DND-41 (cell line): Measurements from ENCODE around the gene SALL1.

Experiments
- ATAC-seq: fragments of 200-7000 bp; cut with Tn5 transposase; 3 replicates; pipeline ENCODE4 v1.9.1; 2021; ENCODE audit warnings: low read depth; ENCODE audit not compliant: insufficient read depth
- DNase-seq: peaks from one replicate; pipeline ENCODE4 v3.0.0-alpha.2; 2020
- H2AFZ ChIP-seq: 2 replicates; pipeline ENCODE4 v1.6.0; 2012; ENCODE audit warnings: low read depth, low read length
- H3K27ac ChIP-seq: 2 replicates; pipeline ENCODE4 v1.5.1; 2012; ENCODE audit warnings: low read length, inconsistent platforms
- H3K27me3 ChIP-seq: fragments of 200-600 bp; sonication (generic); 2 replicates; pipeline ENCODE4 v1.6.0; 2012; ENCODE audit warnings: low read length, mild to moderate bottlenecking, inconsistent platforms; ENCODE audit not compliant: insufficient read depth, poor library complexity
- H3K36me3 ChIP-seq: 2 replicates; pipeline ENCODE4 v1.5.1; 2012; ENCODE audit warnings: low read length, inconsistent platforms; ENCODE audit not compliant: insufficient read depth
- H3K4me1 ChIP-seq: 2 replicates; pipeline ENCODE4 v1.5.1; 2012; ENCODE audit warnings: mild to moderate bottlenecking, low read length; ENCODE audit not compliant: insufficient read depth
- H3K4me2 ChIP-seq: 2 replicates; pipeline ENCODE4 v1.6.0; 2012; ENCODE audit warnings: mild to moderate bottlenecking, moderate library complexity, low read length, inconsistent platforms; ENCODE audit not compliant: insufficient read depth
- H3K4me3 ChIP-seq, 2 experiments: fragments of 200-600 bp in 1 of 2; shearing (Covaris generic) in 1 of 2; 2 replicates each; pipeline ENCODE4 v1.5.1; 2012 to 2016; ENCODE audit warnings: inconsistent platforms in 2 of 2, low read length in 2 of 2, mild to moderate bottlenecking in 2 of 2, low read depth in 1 of 2, moderate library complexity in 1 of 2
- H3K79me2 ChIP-seq: 2 replicates; pipeline ENCODE4 v1.6.0; 2012; ENCODE audit warnings: low read length, inconsistent platforms; ENCODE audit not compliant: insufficient read depth
- H3K9ac ChIP-seq: 2 replicates; pipeline ENCODE4 v1.6.0; 2012; ENCODE audit warnings: low read depth, mild to moderate bottlenecking, inconsistent platforms, low read length, moderate library complexity
- H3K9me3 ChIP-seq: 2 replicates; pipeline ENCODE4 v1.5.1; 2012; ENCODE audit warnings: low read length, moderate library complexity, mild to moderate bottlenecking, inconsistent platforms; ENCODE audit not compliant: insufficient read depth, severe bottlenecking
- H4K20me1 ChIP-seq: 2 replicates; pipeline ENCODE4 v1.6.0; 2012; ENCODE audit warnings: low read length; ENCODE audit not compliant: insufficient read depth
- CTCF ChIP-seq: IDR thresholded peaks from 2 replicates; pipeline ENCODE4 v1.5.1; 2012; ENCODE audit warnings: borderline replicate concordance, low read length, moderate library complexity, mild to moderate bottlenecking; ENCODE audit not compliant: poor library complexity, severe bottlenecking; ENCODE audit errors: extremely low read depth
- EZH2 ChIP-seq: IDR thresholded peaks from 3 replicates; pipeline ENCODE4 v1.6.1; 2012; ENCODE audit warnings: borderline replicate concordance, low read depth, mild to moderate bottlenecking, moderate library complexity, low read length, inconsistent platforms; ENCODE audit not compliant: severe bottlenecking

The SALL1 gene

GRCh38 chr16:51120730-51121347, 30.2 kb downstream of the SALL1 start:
- Histone ChIP-seq H3K4me1 (no peaks in the 10 kb centered on the region), H3K9ac (no peak overlapping the region), H4K20me1 (no peaks in the 10 kb centered on the region), H3K4me2 (no peak overlapping the region), H3K4me3 (no peak overlapping the region), H3K27ac (no peak overlapping the region), H2AFZ (no peak overlapping the region), H3K79me2 (no peaks in the 10 kb centered on the region), H3K27me3 (peaks cover 8% of the 10 kb centered on the region), H3K36me3 (no peaks in the 10 kb centered on the region), H3K9me3 (no peaks in the 10 kb centered on the region)
- DNase-seq (no peak), ATAC-seq (no peak)
- TF ChIP-seq EZH2, result no peak
- no peak for TF ChIP-seq CTCF

GRCh38 chr16:51119973-51120729, 30.9 kb downstream of the SALL1 start:
- no peaks in the 10 kb centered on the region for H3K9me3 ChIP-seq

GRCh38 chr16:51119556-51119955, 31.5 kb downstream of the SALL1 start:
- H3K4me1 ChIP-seq, result no peaks in the 10 kb centered on the region
- no peak for DNase-seq
- no peak overlapping the region for H2AFZ ChIP-seq

More at GRCh38 chr16:51119973-51120729, 30.9 kb downstream of the SALL1 start:
- Histone ChIP-seq H3K79me2 (no peaks in the 10 kb centered on the region), H3K9ac (no peak overlapping the region), H3K27ac (no peak overlapping the region), H3K4me3 (no peak overlapping the region), H2AFZ (no peak overlapping the region), H3K36me3 (no peaks in the 10 kb centered on the region), H3K4me2 (no peak overlapping the region), H3K4me1 (no peaks in the 10 kb centered on the region), H3K27me3 (peaks cover 8% of the 10 kb centered on the region), H4K20me1 (no peaks in the 10 kb centered on the region)
- DNase-seq, result no peak
- ATAC-seq, result no peak
- TF ChIP-seq EZH2 (no peak), CTCF (no peak)

More at GRCh38 chr16:51119556-51119955, 31.5 kb downstream of the SALL1 start:
- Histone ChIP-seq H3K4me2 (no peak overlapping the region), H3K9ac (no peak overlapping the region), H3K36me3 (no peaks in the 10 kb centered on the region), H3K27ac (no peak overlapping the region), H3K79me2 (no peaks in the 10 kb centered on the region), H3K4me3 (no peak overlapping the region), H4K20me1 (no peaks in the 10 kb centered on the region), H3K9me3 (no peaks in the 10 kb centered on the region), H3K27me3 (peaks cover 8% of the 10 kb centered on the region)
- TF ChIP-seq CTCF, result no peak
- TF ChIP-seq EZH2, result no peak
- no peak for ATAC-seq
